ENCODE data around the gene RAP1A.
A peak's percentile ranks its signal among the peaks of the same experiment; 100 is the strongest.

RAP1A gene

DNA sequence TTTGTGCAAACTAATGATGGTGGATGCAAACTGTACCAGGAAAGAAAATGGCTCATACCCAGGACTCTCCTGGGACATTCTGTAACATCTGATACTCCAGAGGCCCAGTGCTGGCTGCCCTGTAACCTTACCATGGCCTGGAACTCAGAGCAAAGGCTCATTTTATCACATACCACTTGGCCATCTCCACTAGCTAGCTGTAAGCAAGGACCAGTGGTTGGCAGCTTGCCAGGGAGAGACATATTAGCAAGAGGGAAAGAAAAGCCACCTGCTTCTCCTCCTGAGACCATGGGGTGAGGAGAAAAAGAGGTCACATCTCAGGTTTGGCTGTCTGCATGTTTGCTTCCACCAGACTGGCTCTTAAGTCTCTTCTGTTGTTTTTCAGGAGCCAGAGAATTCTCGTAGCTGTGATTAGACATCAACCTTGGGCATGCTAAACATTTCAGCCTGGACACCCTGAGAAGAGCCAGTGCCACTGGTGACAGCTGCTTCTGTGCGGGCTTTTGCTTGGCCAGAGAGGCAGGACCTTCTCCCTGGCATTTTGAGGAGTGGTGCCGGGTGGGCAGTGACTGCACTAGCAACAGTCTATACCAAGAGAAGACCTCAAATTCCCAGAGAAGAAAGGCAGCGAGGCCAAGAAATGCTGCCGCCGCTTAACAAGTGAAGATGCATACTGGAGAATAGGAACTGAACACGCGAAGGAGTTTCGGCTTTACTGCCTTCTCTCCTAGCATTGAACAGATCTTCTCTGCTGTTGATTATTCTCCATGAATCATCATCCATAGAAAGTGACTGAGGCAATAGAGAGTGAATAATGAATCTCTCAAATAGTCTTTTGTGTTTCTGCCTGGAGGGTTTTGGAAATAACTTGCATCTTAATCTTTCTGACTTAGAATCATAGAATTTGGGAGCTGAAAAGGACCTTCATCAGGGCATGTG, 126.4 kb downstream of the RAP1A start:
- no peak for DNase-seq (ENCODE audit: extremely low read depth, insufficient read length)

DNA sequence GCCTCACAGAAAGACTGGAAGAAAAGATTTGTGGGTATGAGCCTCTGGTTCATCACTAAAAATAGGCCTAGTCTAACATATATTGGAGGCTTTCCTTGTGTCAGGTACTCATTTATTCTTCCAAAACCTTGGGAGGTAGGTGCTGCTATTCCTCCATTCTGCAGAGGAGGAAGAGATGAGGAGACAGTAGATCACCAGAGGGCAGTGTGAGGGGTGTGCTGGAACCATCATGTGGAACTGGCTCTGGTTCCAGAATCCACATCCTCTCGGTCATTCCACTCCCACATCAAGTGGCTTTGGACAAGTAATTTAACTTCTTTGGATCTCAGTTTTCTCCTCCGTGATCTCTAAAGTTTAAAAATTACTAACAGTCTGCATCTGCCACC, 127.0 kb downstream of the RAP1A start:
- Histone ChIP-seq H3K36me3 (ENCODE audit: control insufficient read depth, insufficient read depth, low read length) (no peaks in the 10 kb centered on the region), H3K27me3 (replicated peaks; ENCODE audit: control insufficient read depth, insufficient read depth, low read length) (no peaks in the 10 kb centered on the region)

More for the DNA sequence above, 126.4 kb downstream of the RAP1A start:
- H3K27me3 ChIP-seq (replicated peaks; ENCODE audit: control insufficient read depth, insufficient read depth, low read length): no peaks in the 10 kb centered on the region; the same call in 1 of the 2 replicates
- no peak overlapping the region for H3K4me3 ChIP-seq (replicated peaks; ENCODE audit: low read depth, low read length)
- no peak for TF ChIP-seq CTCF (IDR thresholded peaks at IDR 0.05; ENCODE audit: insufficient read depth, low read length, poor library complexity, severe bottlenecking)
- no peaks in the 10 kb centered on the region for H3K36me3 ChIP-seq (ENCODE audit: control insufficient read depth, insufficient read depth, low read length)

GRCh38 chr1:111747282-111747734, 127.7 kb downstream of the RAP1A start:
- DNase-seq (ENCODE audit: extremely low read depth, insufficient read length): peak; percentile 40
- Histone ChIP-seq H3K36me3 (ENCODE audit: control insufficient read depth, insufficient read depth, low read length) (no peaks in the 10 kb centered on the region), H3K27me3 (replicated peaks; ENCODE audit: control insufficient read depth, insufficient read depth, low read length) (no peaks in the 10 kb centered on the region), H3K4me3 (replicated peaks; ENCODE audit: low read depth, low read length) (no peak overlapping the region)
- peak; percentile 83 for TF ChIP-seq CTCF (IDR thresholded peaks at IDR 0.05; ENCODE audit: insufficient read depth, low read length, poor library complexity, severe bottlenecking)

More for the DNA sequence above, 127.0 kb downstream of the RAP1A start:
- no peak for DNase-seq (ENCODE audit: extremely low read depth, insufficient read length)
- no peak for TF ChIP-seq CTCF (IDR thresholded peaks at IDR 0.05; ENCODE audit: insufficient read depth, low read length, poor library complexity, severe bottlenecking)
- no peak overlapping the region for H3K4me3 ChIP-seq (replicated peaks; ENCODE audit: low read depth, low read length)

DNA sequence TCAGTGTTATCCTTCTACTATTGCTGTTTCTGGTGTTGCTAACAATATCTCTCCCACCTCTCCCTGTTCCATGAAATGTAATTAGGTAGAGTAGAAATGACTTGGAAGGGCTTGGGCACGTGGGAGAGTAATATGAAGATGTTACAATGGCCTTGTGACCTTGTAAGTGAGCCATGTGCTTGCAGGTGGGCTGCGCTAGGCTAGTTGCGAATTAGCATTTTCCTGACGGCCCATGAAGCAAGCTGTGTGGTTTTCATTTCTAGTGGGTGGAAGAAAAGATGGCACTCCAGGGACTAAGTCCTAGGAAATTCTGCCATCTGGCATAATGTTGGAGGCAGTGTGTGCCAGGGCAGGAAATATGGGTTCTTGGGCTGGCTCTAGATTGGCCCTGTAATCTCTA, 128.4 kb downstream of the RAP1A start:
- Histone ChIP-seq H3K4me3 (replicated peaks; ENCODE audit: low read depth, low read length) (no peak overlapping the region), H3K27me3 (replicated peaks; ENCODE audit: control insufficient read depth, insufficient read depth, low read length) (no peaks in the 10 kb centered on the region), H3K36me3 (ENCODE audit: control insufficient read depth, insufficient read depth, low read length) (no peaks in the 10 kb centered on the region)
- TF ChIP-seq CTCF (IDR thresholded peaks at IDR 0.05; ENCODE audit: insufficient read depth, low read length, poor library complexity, severe bottlenecking): no peak
- DNase-seq (ENCODE audit: extremely low read depth, insufficient read length): no peak

GRCh38 chr1:111749628-111750027, 130.0 kb downstream of the RAP1A start:
- Histone ChIP-seq H3K4me3 (replicated peaks; ENCODE audit: low read depth, low read length) (no peak overlapping the region), H3K36me3 (ENCODE audit: control insufficient read depth, insufficient read depth, low read length) (no peaks in the 10 kb centered on the region), H3K27me3 (replicated peaks; ENCODE audit: control insufficient read depth, insufficient read depth, low read length) (no peaks in the 10 kb centered on the region)
- TF ChIP-seq CTCF (IDR thresholded peaks at IDR 0.05; ENCODE audit: insufficient read depth, low read length, poor library complexity, severe bottlenecking): no peak
- no peak for DNase-seq (ENCODE audit: extremely low read depth, insufficient read length)
